Measurements from ENCODE around the gene IER2. TPM values are rescaled to one million over a fixed set of nuclear protein-coding genes. Genes with fewer than 3 reads are reported as not detected.

IER2 gene
- total and polyA plus RNA-seq, 2 of the 8 experiments (the other 6 are each of a cell fraction or from before 2014, with no cell fraction given) = 84.5 to 138 TPM

DNA sequence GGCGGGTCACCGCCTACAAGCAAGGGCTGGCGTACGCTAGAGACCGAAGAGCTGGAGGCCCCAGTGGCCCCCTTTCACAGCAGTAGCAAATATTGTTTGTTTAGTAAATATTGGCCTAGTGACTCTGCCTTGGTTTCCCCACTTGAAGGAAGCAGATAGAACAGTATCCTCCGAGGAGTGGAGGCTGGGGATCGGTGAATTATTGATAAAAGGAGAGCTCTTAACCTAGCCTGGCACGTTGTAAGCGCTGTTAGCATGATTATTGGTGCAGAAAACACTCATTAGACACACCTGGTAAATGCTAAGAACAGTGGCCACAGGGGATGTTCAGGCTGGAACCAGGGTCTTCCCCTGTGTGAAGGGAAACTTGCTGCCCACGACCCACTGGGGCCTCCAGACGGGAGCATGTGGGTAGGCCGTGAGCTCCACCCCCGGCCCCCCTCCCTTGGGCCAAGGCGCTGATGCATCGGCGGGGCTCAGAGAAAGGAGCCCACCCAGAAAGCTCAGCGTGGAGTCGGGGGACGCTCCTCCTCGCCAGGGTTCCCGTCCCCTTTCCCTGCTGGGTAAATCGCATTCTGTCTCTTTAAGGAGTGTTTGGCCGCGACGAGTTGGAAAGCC is 2.3 kb downstream of the IER2 start (continued):
- TF ChIP-seq BCL11A (IDR thresholded peaks at IDR 0.05; ENCODE audit: low read depth in 2 of 2, low read length in 2 of 2) = no peak
- no peak for TF ChIP-seq CTCF (IDR thresholded peaks at IDR 0.05; ENCODE audit: control extremely low read depth in 1 of 3, insufficient read depth in 1 of 3, low read depth in 1 of 3, low read length in 3 of 3)
- TF ChIP-seq SUZ12 (IDR thresholded peaks at IDR 0.05; ENCODE audit: low read length) = no peak
- TF ChIP-seq, protein P1, sequence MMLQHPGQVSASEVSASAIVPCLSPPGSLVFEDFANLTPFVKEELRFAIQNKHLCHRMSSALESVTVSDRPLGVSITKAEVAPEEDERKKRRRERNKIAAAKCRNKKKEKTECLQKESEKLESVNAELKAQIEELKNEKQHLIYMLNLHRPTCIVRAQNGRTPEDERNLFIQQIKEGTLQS (IDR thresholded peaks at IDR 0.05; ENCODE audit: insufficient read depth, low read depth, low read length) = no peak
- no peak for TF ChIP-seq GABPA (IDR thresholded peaks at IDR 0.05; ENCODE audit: borderline replicate concordance, insufficient read depth, low read length)
- TF ChIP-seq RBBP5 (IDR thresholded peaks at IDR 0.05; ENCODE audit: borderline replicate concordance, low read depth, low read length) = no peak
- no peak for TF ChIP-seq YY1 (IDR thresholded peaks at IDR 0.05; ENCODE audit: low read depth, low read length)
- TF ChIP-seq KDM5A (IDR thresholded peaks at IDR 0.05; ENCODE audit: low read length) = no peak
- no peak; a peak in 1 of 4 replicates for TF ChIP-seq SIN3A (conservative IDR thresholded peaks at IDR 0.05 in 1 of 2, IDR thresholded peaks at IDR 0.05 in 1 of 2; ENCODE audit: low read depth in 1 of 2, low read length in 2 of 2)
- TF ChIP-seq KDM1A (IDR thresholded peaks at IDR 0.05; ENCODE audit: borderline replicate concordance, low read length) = no peak
- TF ChIP-seq RAD21 (IDR thresholded peaks at IDR 0.05 in 1 of 2, conservative IDR thresholded peaks at IDR 0.05 in 1 of 2; ENCODE audit: low read depth in 2 of 2, low read length in 2 of 2) = no peak
- TF ChIP-seq E2F6 (IDR thresholded peaks at IDR 0.05) = no peak
- no peak for TF ChIP-seq ASH2L (IDR thresholded peaks at IDR 0.05; ENCODE audit: low read length)
- TF ChIP-seq EGR1 (IDR thresholded peaks at IDR 0.05; ENCODE audit: borderline replicate concordance, low read depth, low read length) = 0 out of 2 replicates have a peak, but pooled peaks have one; percentile 20
- TF ChIP-seq ZNF274 (IDR thresholded peaks at IDR 0.05; ENCODE audit: borderline replicate concordance, extremely low read depth, low read length) = no peak
- TF ChIP-seq TAF7 (optimal IDR thresholded peaks at IDR 0.05; ENCODE audit: borderline replicate concordance, low read depth, low read length) = peak; percentile 82
- no peak for TF ChIP-seq NANOG (IDR thresholded peaks at IDR 0.05; ENCODE audit: insufficient read depth, low read depth, low read length, poor library complexity, severe bottlenecking)
- peak; percentile 59; the same call in 1 of the 2 replicates for TF ChIP-seq BACH1 (IDR thresholded peaks at IDR 0.05; ENCODE audit: low read length)
- no peak for TF ChIP-seq CBX8 (IDR thresholded peaks at IDR 0.05; ENCODE audit: borderline replicate concordance, low read depth, low read length)
- TF ChIP-seq TBP (IDR thresholded peaks at IDR 0.05; ENCODE audit: low read depth, low read length) = no peak

Measured in H1 (cell line).